Measurements from ENCODE around the gene HK1. TPM values are rescaled to one million over a fixed set of nuclear protein-coding genes. Genes with fewer than 3 reads are reported as not detected.

Gene HK1
- total and polyA plus RNA-seq, 2 of the 13 experiments (the other 11 are each of a cell fraction or from before 2014, with no cell fraction given) = 0.29 to 1.5 TPM

- TF ChIP-seq ZBTB46 (CRISPR knock-in tag; IDR thresholded peaks at IDR 0.05; ENCODE audit: borderline replicate concordance) (no peak), IKZF5 (CRISPR knock-in tag; IDR thresholded peaks at IDR 0.05) (peak; percentile 60; the same call in 1 of the 2 replicates), ZNF563 (CRISPR knock-in tag; IDR thresholded peaks at IDR 0.05) (no peak), ZNF441 (CRISPR knock-in tag; IDR thresholded peaks at IDR 0.05; ENCODE audit: borderline replicate concordance) (no peak), HOXA3 (CRISPR knock-in tag; IDR thresholded peaks at IDR 0.05) (no peak; the same call in 1 of the 2 replicates), RFXANK (CRISPR knock-in tag; IDR thresholded peaks at IDR 0.05) (no peak), GMEB2 (CRISPR knock-in tag; IDR thresholded peaks at IDR 0.05; ENCODE audit: low read depth) (no peak), ZNF788 (CRISPR knock-in tag; IDR thresholded peaks at IDR 0.05; ENCODE audit: borderline replicate concordance) (no peak), TCF7 (IDR thresholded peaks at IDR 0.05; ENCODE audit: low read depth) (no peak), ZNF724P (CRISPR knock-in tag; IDR thresholded peaks at IDR 0.05; ENCODE audit: borderline replicate concordance) (no peak), EZH2 (conservative IDR thresholded peaks at IDR 0.05; ENCODE audit: low read depth, low read length) (no peak), SPEN (CRISPR knock-in tag; IDR thresholded peaks at IDR 0.05; ENCODE audit: low read depth) (peak; percentile 53; the same call in 1 of the 2 replicates), KAT2B (IDR thresholded peaks at IDR 0.05; ENCODE audit: borderline replicate concordance, low read depth, low read length) (no peak), ZFP91 (CRISPR knock-in tag; IDR thresholded peaks at IDR 0.05; ENCODE audit: borderline replicate concordance) (peak; percentile 49), TOPORS (CRISPR knock-in tag; IDR thresholded peaks at IDR 0.05) (no peak), NCOA1 (CRISPR knock-in tag; IDR thresholded peaks at IDR 0.05) (no peak), HIVEP1 (CRISPR knock-in tag; IDR thresholded peaks at IDR 0.05) (no peak), GTF3A (CRISPR knock-in tag; conservative IDR thresholded peaks at IDR 0.05) (no peak), TBP (CRISPR knock-in tag; IDR thresholded peaks at IDR 0.05) (no peak), SAP130 (CRISPR knock-in tag; IDR thresholded peaks at IDR 0.05; ENCODE audit: low read depth) (peak; percentile 30; the same call in 1 of the 2 replicates), BCL6 (CRISPR knock-in tag; IDR thresholded peaks at IDR 0.05) (no peak), ZNF317 (CRISPR knock-in tag; IDR thresholded peaks at IDR 0.05) (no peak), EP300 (IDR thresholded peaks at IDR 0.05; ENCODE audit: low read depth in 2 of 2, low read length in 2 of 2) (no peak), EP300 (CRISPR knock-in tag; IDR thresholded peaks at IDR 0.05; ENCODE audit: borderline replicate concordance) (no peak), ZKSCAN5 (CRISPR knock-in tag; IDR thresholded peaks at IDR 0.05) (no peak), CEBPG (CRISPR knock-in tag; IDR thresholded peaks at IDR 0.05) (peak; percentile 97), FOXA1 (IDR thresholded peaks at IDR 0.05) (no peak), FOXA1 (CRISPR knock-in tag; IDR thresholded peaks at IDR 0.05) (no peak), ZNF605 (CRISPR knock-in tag; IDR thresholded peaks at IDR 0.05) (no peak)
Measured at GRCh38 chr10:69392481-69393000, 114.2 kb downstream of the HK1 start (continued).

Data from HepG2 (cell line).